ENCODE measurements around the gene MFAP1.
"Not testable (repeated sequence)": the region's sequence is repeated elsewhere in the genome, so short reads cannot be mapped to it uniquely, and the experiment has no call there.

The MFAP1 gene

GRCh38 chr15:43824302-43825246, at the start of gene MFAP1:
Gene MFAP1 (minus strand): TSS chr15:43824690. CDS start chr15:43824569, 121 bp downstream.
- peak; percentile 92 for DNase-seq (ENCODE audit: low spot score)
- in situ Hi-C loops (cut with MboI; ENCODE audit: low pct_unique_long_range_greater_than_20kb, low sequenced_read_pairs, unreplicated experiment) = no loop called here
- no peak for TF ChIP-seq CTCF (IDR thresholded peaks at IDR 0.05; ENCODE audit: extremely low read depth, insufficient read depth, missing control alignments)

DNA sequence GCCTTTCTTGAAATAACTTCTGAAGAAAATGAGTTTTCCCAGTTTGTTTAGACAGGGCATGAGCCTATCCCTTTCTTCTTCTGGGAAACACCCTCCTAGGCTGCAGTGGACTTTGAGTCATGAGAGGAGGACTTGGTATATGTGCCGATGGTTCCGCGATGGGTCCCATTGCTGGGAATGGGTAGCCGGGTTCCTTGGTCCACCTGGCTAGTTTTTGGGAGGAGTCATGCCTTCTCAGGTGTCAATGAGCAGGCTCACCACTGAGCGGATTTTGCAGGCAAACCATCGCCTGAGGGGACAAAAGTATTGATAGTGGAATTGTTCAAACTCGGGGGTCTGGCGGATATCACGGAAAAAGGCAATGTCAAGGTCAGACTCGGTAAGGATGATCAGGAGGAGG, 49.2 kb upstream of the MFAP1 start:
- TF ChIP-seq CTCF (IDR thresholded peaks at IDR 0.05; ENCODE audit: extremely low read depth, insufficient read depth, missing control alignments) = no peak
- in situ Hi-C loops (cut with MboI; ENCODE audit: low pct_unique_long_range_greater_than_20kb, low sequenced_read_pairs, unreplicated experiment) = no loop called here
- DNase-seq (ENCODE audit: low spot score) = no peak

DNA sequence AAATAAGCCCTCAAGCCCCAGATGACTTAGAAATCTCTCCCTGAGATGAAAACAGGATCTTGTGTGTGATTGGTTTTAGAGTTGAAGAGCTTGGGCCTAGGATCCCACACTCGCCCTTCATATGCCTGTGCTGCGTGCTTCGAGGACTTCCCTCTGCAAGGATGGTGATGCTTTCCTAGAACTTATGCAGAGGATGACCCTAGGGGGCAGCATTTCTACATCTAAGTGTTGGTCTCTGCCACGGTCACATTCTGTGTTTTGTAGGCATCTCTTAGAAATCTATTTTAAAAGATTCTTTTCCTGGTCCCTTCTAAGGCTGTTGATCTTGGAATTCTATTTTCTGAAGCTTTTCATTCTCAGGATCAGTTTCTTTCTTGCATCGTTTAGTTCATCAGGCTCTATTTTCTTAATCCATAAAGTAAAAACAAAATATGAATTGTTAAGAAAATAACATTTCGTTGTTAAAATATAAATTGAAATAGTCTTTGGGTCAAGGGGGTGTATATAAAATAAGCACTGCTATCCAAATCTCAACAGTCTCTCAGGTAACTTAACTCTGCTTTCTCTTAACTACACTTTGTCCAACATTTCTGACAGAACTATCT, 48.0 kb upstream of the MFAP1 start:
- in situ Hi-C loops (cut with MboI; ENCODE audit: low pct_unique_long_range_greater_than_20kb, low sequenced_read_pairs, unreplicated experiment) = no loop called here
- DNase-seq (ENCODE audit: low spot score) = peak; percentile 40
- peak; percentile 50 for TF ChIP-seq CTCF (IDR thresholded peaks at IDR 0.05; ENCODE audit: extremely low read depth, insufficient read depth, missing control alignments)

GRCh38 chr15:43871835-43872234, 47.3 kb upstream of the MFAP1 start:
- in situ Hi-C loops (cut with MboI; ENCODE audit: low pct_unique_long_range_greater_than_20kb, low sequenced_read_pairs, unreplicated experiment) = no loop called here
- TF ChIP-seq CTCF (IDR thresholded peaks at IDR 0.05; ENCODE audit: extremely low read depth, insufficient read depth, missing control alignments) = no peak
- no peak for DNase-seq (ENCODE audit: low spot score)

DNA sequence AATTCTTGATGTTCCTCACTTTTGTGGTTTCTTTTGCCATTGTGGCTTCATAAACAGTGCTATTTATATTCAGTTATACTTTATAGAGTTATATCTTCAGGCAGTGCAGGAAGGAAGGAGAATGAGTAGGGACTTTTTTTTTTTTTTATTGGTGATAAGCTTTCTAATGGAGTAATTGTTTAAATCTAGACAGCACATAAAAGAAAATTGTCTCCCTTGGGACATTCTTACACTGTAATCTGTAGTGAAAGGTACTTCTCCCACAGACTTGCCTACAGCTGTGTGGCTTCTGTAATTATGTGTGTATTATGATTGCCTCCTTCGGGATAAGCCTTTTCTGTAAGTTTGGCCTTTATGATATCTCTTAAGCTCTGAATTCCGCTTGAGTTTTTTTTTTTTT, 43.9 kb upstream of the MFAP1 start:
- DNase-seq (ENCODE audit: low spot score) = no peak
- in situ Hi-C loops (cut with MboI; ENCODE audit: low pct_unique_long_range_greater_than_20kb, low sequenced_read_pairs, unreplicated experiment) = no loop called here

GRCh38 chr15:43867096-43867495, 42.6 kb upstream of the MFAP1 start:
- in situ Hi-C loops (cut with MboI; ENCODE audit: low pct_unique_long_range_greater_than_20kb, low sequenced_read_pairs, unreplicated experiment) = no loop called here
- DNase-seq (ENCODE audit: low spot score) = no peak
- TF ChIP-seq CTCF (IDR thresholded peaks at IDR 0.05; ENCODE audit: extremely low read depth, insufficient read depth, missing control alignments) = no peak

More for the DNA sequence above, 43.9 kb upstream of the MFAP1 start:
- TF ChIP-seq CTCF (IDR thresholded peaks at IDR 0.05; ENCODE audit: extremely low read depth, insufficient read depth, missing control alignments) = no peak

GRCh38 chr15:43866636-43867035, 42.1 kb upstream of the MFAP1 start:
- in situ Hi-C loops (cut with MboI; ENCODE audit: low pct_unique_long_range_greater_than_20kb, low sequenced_read_pairs, unreplicated experiment); DNase-seq (ENCODE audit: low spot score): not testable (repeated sequence)
